SK-N-SH (cell line): ENCODE results near the gene OXA1L. TPM values are rescaled to one million over a fixed set of nuclear protein-coding genes. Genes with fewer than 3 reads are reported as not detected.

Experiments used
- CTCF ChIA-PET: fragments of 300-600, 350-600 bp; formaldehyde crosslinking; extraction: SDS; loops from one replicate; lab custom pipeline; 2021; lab: Yijun Ruan, JAX
- POLR2A ChIA-PET: fragments of 350-600 bp; sonication (Branson Sonifier 250); formaldehyde crosslinking; extraction: SDS; loops from one replicate; lab custom pipeline; 2020; ENCODE audit warnings: antibody characterized with exemption, inconsistent platforms; lab: Yijun Ruan, JAX
- DNase-seq: peaks from one replicate; pipeline ENCODE4 v3.0.0; 2012
- H2AFZ ChIP-seq: fragments of 200-600 bp; sonication (generic); 2 replicates; pipeline ENCODE4 v1.8.1; 2016; ENCODE audit warnings: antibody characterized with exemption, mild to moderate bottlenecking, low read depth
- H3F3A ChIP-seq: fragments of 200-600 bp; sonication (generic); replicated peaks from 2 replicates; pipeline ENCODE3; 2016; ENCODE audit warnings: antibody characterized with exemption, mild to moderate bottlenecking; ENCODE audit not compliant: insufficient read depth
- H3K27ac ChIP-seq, 2 experiments: fragments of 200-500 bp in 1 of 2; fragments of 200-600 bp in 1 of 2; sonication (Bioruptor generic) in 1 of 2; sonication (generic), shearing (Covaris generic) in 1 of 2; 2 replicates each; pipeline versions ENCODE4 v1.5.1 to v1.6.1; 2014 to 2016; ENCODE audit warnings: low read depth in 2 of 2, inconsistent platforms in 1 of 2, low read length in 1 of 2, mild to moderate bottlenecking in 1 of 2, mixed read lengths in 1 of 2
- H3K27me3 ChIP-seq: fragments of 200-600 bp; sonication (generic), shearing (Covaris generic); 2 replicates; pipeline ENCODE4 v1.6.1; 2016; ENCODE audit warnings: mixed run types; ENCODE audit not compliant: insufficient read depth
- H3K36me3 ChIP-seq, 2 experiments: fragments of 200-500 bp in 1 of 2; fragments of 200-600 bp in 1 of 2; sonication (Bioruptor generic) in 1 of 2; sonication (generic) in 1 of 2; replicated peaks in 1 of 2; 2 replicates each; pipeline versions ENCODE3 to v1.5.1; 2014 to 2016; ENCODE audit warnings: low read length in 1 of 2, mild to moderate bottlenecking in 1 of 2; ENCODE audit not compliant: insufficient read depth in 2 of 2, control insufficient read depth in 1 of 2
- H3K4me1 ChIP-seq, 2 experiments: fragments of 200-500 bp in 1 of 2; fragments of 200-600 bp in 1 of 2; sonication (Bioruptor generic) in 1 of 2; sonication (generic), shearing (Covaris generic) in 1 of 2; 2 replicates each; pipeline versions ENCODE4 v1.5.1 to v1.6.1; 2014 to 2016; ENCODE audit warnings: low read depth in 1 of 2, low read length in 1 of 2, mixed run types in 1 of 2; ENCODE audit not compliant: insufficient read depth in 2 of 2, control insufficient read depth in 1 of 2
- H3K4me2 ChIP-seq: fragments of 200-600 bp; sonication (generic), shearing (Covaris generic); 2 replicates; pipeline ENCODE4 v1.6.1; 2017; ENCODE audit warnings: mixed run types
- H3K4me3 ChIP-seq, 2 experiments: fragments of 200-500 bp in 1 of 2; fragments of 200-600 bp in 1 of 2; sonication (Bioruptor generic) in 1 of 2; sonication (generic), shearing (Covaris generic) in 1 of 2; 2 replicates each; pipeline versions ENCODE4 v1.5.1 to v1.8.1; 2014 to 2016; ENCODE audit warnings: low read depth in 2 of 2, inconsistent platforms in 1 of 2, low read length in 1 of 2, mild to moderate bottlenecking in 1 of 2, mixed read lengths in 1 of 2, moderate library complexity in 1 of 2
- H3K79me2 ChIP-seq: fragments of 200-600 bp; sonication (generic); 2 replicates; pipeline ENCODE4 v1.8.1; 2017; ENCODE audit warnings: mild to moderate bottlenecking; ENCODE audit not compliant: insufficient read depth
- H3K9ac ChIP-seq: fragments of 200-600 bp; sonication (generic); 2 replicates; pipeline ENCODE4 v1.6.1; 2017; ENCODE audit warnings: mixed run types
- H3K9me2 ChIP-seq: fragments of 200-600 bp; sonication (generic); 2 replicates; pipeline ENCODE4 v1.6.1; 2017; ENCODE audit warnings: mixed run types
- H3K9me3 ChIP-seq: fragments of 200-600 bp; sonication (generic); 2 replicates; pipeline ENCODE4 v1.6.1; 2017; ENCODE audit warnings: mixed run types, mild to moderate bottlenecking, moderate library complexity
- H4K20me1 ChIP-seq: fragments of 200-600 bp; sonication (generic); 2 replicates; pipeline ENCODE4 v1.6.1; 2017; ENCODE audit warnings: mild to moderate bottlenecking, mixed run types; ENCODE audit not compliant: insufficient read depth
- CHD2 ChIP-seq: fragments of 150-350 bp; IDR thresholded peaks from 2 replicates; pipeline ENCODE4 v1.6.1; 2018; ENCODE audit warnings: low read length; ENCODE audit not compliant: partially characterized antibody
- WGBS: methylation state at CpG from one replicate; pipeline ENCODE4 v1.1.6; 2017; ENCODE audit warnings: low lambda C conversion rate; 5-methylcytosine and 5-hydroxymethylcytosine counted together
- polyA plus RNA-seq, 3 experiments: library from polyadenylated mRNA; depleted of rRNA; stranded (reverse); fragments of >200 nt; gene quantifications; 2 replicates each; pipeline ENCODE4 v1.2.3, GENCODE V29; 2012
- small RNA-seq, 7 experiments: library from RNA; depleted of rRNA; stranded (forward); fragments of <200 nt; gene quantifications; one replicate each; pipeline ENCODE3, GENCODE V24; 2012

The OXA1L gene
- polyA plus RNA-seq, 1 of the 3 experiments (the other 2 are of a cell fraction): 119 TPM

DNA sequence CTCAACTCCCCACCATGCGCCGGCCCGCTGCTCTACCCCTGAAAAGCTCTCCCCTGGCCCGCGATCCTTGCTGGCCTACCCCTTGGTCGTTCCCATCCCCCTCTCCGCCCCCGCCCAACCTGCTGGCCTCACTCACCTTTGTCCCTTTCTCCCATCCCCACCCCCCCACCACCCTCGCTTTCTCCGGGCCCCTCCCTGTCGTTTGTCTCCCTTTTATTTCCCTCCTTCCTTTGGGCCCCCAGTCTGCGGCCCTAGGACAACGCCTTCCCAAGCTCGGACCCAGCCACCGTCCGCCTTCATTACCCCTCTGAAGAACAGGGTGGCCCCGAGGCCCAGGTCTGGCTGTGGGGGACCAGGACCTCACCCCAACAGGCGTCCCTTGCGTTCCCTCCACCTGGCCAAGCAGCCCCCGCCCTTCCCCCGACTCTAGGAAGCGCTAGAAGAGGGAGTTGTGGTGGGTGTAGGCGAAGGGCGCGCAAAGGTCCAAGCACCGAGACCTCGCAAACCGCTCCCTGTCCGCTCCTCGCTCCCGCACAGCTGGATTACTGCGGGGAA, 55.6 kb downstream of the OXA1L start:
- Histone ChIP-seq H3K79me2 (no peaks in the 10 kb centered on the region), H3K9ac (no peak overlapping the region), H3K4me3 (no peak overlapping the region), H3K9me3 (no peaks in the 10 kb centered on the region), H3K27ac (no peak overlapping the region), H3K4me1 (peaks cover 8 to 13% of the 10 kb centered on the region in 2 experiments; a peak in 2 of 4 replicates), H3K27me3 (no peaks in the 10 kb centered on the region), H3F3A (no peaks in the 10 kb centered on the region), H3K4me2 (no peak overlapping the region; the same call in 1 of the 2 replicates), H3K36me3 (no peaks in the 10 kb centered on the region), H4K20me1 (no peaks in the 10 kb centered on the region), H2AFZ (peak overlapping the region; percentile 79; the same call in 1 of the 2 replicates), H3K9me2 (no peaks in the 10 kb centered on the region)
- no peak for TF ChIP-seq CHD2
- CTCF ChIA-PET: interaction anchor here (0.5 to 19.1 kb wide), 40 partner anchors 10 to 432 kb away, joined by 3 to 472 read pairs (median 5); partner anchors contain the start of genes LRP10, MMP14, OXA1L and PRMT5
- DNase-seq: no peak
- WGBS: 98% methylated on average over 31 of the region's 32 CpGs
- POLR2A ChIA-PET: interaction anchor here (1.2 to 1.3 kb wide), 3 partner anchors 26 to 31 kb away, joined by 4 to 7 read pairs (median 4); no protein-coding TSS in a partner anchor

Small RNAs within 50 kb of the gene (small RNA-seq; reads per million reads assigned to genes)
- gene RF00588: 0 reads per million in 7 experiments

Other genes starting within 250 kb of the OXA1L start
- gene DAD1, start 177.5 kb upstream of the OXA1L start, polyA plus RNA-seq (2012; rRNA removed): 406 and 478 TPM in 2 replicates
- 15.0 and 18.8 TPM in 2 replicates for gene ABHD4, start 168.4 kb upstream of the OXA1L start, polyA plus RNA-seq (2012; rRNA removed)
- gene OR6J1, start 122.3 kb upstream of the OXA1L start, polyA plus RNA-seq (2012; rRNA removed): not detected in 2 replicates
- 0.19 and 0.30 TPM in 2 replicates for gene SLC7A7, start 48.7 kb downstream of the OXA1L start, polyA plus RNA-seq (2012; rRNA removed)
- 80.8 and 116 TPM in 2 replicates for gene MRPL52, start 63.2 kb downstream of the OXA1L start, polyA plus RNA-seq (2012; rRNA removed)
- gene MMP14, start 69.9 kb downstream of the OXA1L start, polyA plus RNA-seq (2012; rRNA removed): 139 and 142 TPM in 2 replicates
- 87.8 and 117 TPM in 2 replicates for gene LRP10, start 105.1 kb downstream of the OXA1L start, polyA plus RNA-seq (2012; rRNA removed)
- 0.26 and 0.36 TPM in 2 replicates for gene REM2, start 116.5 kb downstream of the OXA1L start, polyA plus RNA-seq (2012; rRNA removed)
- gene RBM23, start 152.5 kb downstream of the OXA1L start, polyA plus RNA-seq (2012; rRNA removed): 52.4 and 65.5 TPM in 2 replicates
- 132 and 174 TPM in 2 replicates for gene PRMT5, start 162.7 kb downstream of the OXA1L start, polyA plus RNA-seq (2012; rRNA removed)
- 25.0 and 27.3 TPM in 2 replicates for gene HAUS4, start 190.4 kb downstream of the OXA1L start, polyA plus RNA-seq (2012; rRNA removed)
- 24.4 and 36.2 TPM in 2 replicates for gene AJUBA, start 215.9 kb downstream of the OXA1L start, polyA plus RNA-seq (2012; rRNA removed)
- 9.1 and 9.5 TPM in 2 replicates for gene C14orf93, start 243.5 kb downstream of the OXA1L start, polyA plus RNA-seq (2012; rRNA removed)